Measurements from ENCODE around the gene KIAA1755. TPM values are rescaled to one million over a fixed set of nuclear protein-coding genes. Genes with fewer than 3 reads are reported as not detected.

KIAA1755 gene
- total RNA-seq, 4 donors from 2014 or later, result 1.1 to 3.6 (median 2.1) TPM

- no peak for TF ChIP-seq CTCF (IDR thresholded peaks at IDR 0.05; ENCODE audit: low read depth)
These were observed 44.4 kb upstream of the KIAA1755 start for GRCh38 chr20:38304845-38305447.

- no peak for TF ChIP-seq CTCF (IDR thresholded peaks at IDR 0.05; ENCODE audit: low read depth)
These were observed 43.4 kb upstream of the KIAA1755 start, which contains the start of gene BPI for GRCh38 chr20:38303908-38304379. Gene BPI, plus strand, starts transcription at chr20:38304156. Its CDS starts 68 bp downstream, at chr20:38304224.

DNA sequence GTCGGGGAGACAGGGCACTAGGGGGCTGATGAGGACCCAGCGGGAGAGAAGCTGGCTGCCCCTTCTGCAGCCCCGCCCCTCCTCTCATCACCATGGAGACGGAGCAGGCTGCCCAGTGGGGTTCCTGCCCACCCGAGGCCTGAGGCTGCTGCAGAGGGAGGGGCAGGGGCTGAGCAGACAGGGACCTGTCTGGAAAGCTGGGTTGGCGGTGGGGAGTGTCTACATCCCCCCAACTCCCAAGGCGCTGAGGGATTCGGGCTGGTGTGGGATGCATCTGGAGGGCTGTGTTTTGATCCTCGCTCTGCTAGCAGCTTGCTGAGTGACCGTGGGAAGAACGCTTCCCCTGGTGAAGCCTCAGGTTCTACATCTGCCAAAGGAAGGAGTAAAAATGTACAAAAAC is 42.3 kb upstream of the KIAA1755 start:
- TF ChIP-seq CTCF (IDR thresholded peaks at IDR 0.05; ENCODE audit: low read depth), result no peak

DNA sequence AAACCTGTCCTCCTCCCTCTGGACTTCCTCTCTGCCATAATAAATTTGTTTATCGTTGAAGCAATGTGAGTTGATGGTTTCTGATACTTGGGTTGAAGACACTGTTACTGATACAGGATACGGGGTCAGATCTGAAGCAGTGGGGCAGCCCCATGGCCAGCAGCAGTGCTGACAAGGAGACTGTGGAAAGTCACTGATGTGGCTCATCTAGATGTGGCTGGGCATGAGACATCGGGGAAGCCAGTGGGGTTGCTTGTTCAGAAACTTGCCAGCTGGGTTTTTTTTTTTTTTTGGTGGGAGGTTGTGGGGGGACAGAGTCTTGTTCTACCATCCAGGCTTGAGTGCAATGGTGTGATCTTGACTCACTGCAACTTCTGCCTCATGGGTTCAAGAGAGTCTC is 40.8 kb upstream of the KIAA1755 start:
- TF ChIP-seq CTCF (IDR thresholded peaks at IDR 0.05; ENCODE audit: low read depth), result no peak

DNA sequence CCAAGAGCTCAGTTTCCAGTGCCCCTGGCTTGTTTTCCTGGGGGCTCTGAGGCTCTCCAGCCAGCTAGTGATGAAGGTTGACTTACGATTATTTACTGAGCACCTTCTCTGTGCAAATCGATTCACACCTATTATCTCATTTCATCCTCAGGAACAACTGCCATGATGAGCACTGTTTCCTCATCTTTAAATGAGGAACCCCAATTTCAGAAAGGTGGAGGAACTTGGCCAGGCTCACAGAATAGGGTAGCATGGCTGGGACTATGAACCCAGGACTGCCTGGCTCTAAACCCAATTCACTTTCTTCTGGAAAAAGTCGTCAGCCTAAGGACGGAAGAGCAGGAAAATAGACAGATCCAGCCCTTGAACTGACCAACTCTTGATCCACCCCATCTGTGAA is 39.9 kb upstream of the KIAA1755 start:
- TF ChIP-seq CTCF (IDR thresholded peaks at IDR 0.05; ENCODE audit: low read depth), result no peak

- no peak for TF ChIP-seq CTCF (IDR thresholded peaks at IDR 0.05; ENCODE audit: low read depth)
These were observed 39.4 kb upstream of the KIAA1755 start for GRCh38 chr20:38299963-38300362.

DNA sequence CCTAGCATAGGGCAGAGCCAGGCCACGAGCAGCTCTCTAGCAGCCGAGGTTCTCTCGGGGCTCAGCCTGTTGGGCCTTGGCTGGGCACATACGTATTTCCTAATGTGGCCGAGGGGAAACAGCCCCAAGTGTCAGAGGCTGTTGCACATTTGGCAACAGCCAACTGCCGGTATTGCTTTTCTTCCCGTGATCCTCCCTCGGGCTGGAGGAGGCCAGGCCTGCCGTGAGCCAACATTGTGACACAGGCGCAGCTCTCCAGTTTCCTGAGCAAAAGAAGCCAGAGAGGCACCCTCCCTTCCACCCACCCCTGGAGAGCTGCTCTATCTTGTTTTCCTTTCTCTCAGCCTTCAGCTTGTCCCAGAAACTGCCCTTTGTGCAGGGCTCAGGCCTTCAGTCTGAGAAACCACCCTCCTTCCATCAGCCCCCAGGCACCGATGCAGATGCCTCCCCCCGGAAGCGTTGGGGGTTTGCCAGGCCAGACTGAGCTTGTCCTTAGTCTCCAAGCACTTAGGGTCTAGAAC is 38.3 kb upstream of the KIAA1755 start:
- no peak for TF ChIP-seq CTCF (IDR thresholded peaks at IDR 0.05; ENCODE audit: low read depth)
